RWPE1 (cell line): ENCODE data around the gene COPG2.
"Not testable (repeated sequence)": the region's sequence is repeated elsewhere in the genome, so short reads cannot be mapped to it uniquely, and the experiment has no call there.

ENCODE experiments used
- CTCF ChIA-PET: fragments of 350-600 bp; sonication (Branson Sonifier 250); formaldehyde crosslinking; extraction: SDS; loops from one replicate; lab custom pipeline; 2021; lab: Yijun Ruan, JAX
- POLR2A ChIA-PET: fragments of 400-600 bp; formaldehyde crosslinking; extraction: SDS; loops from one replicate; lab custom pipeline; 2020; ENCODE audit warnings: antibody characterized with exemption; ENCODE audit not compliant: low non-redundant PET; lab: Yijun Ruan, JAX
- DNase-seq: peaks from one replicate; pipeline ENCODE4 v3.0.0; 2012; ENCODE audit warnings: low spot score
- H3K27ac ChIP-seq: fragments of 450-650 bp; 2 replicates; pipeline ENCODE4 v1.5.1; 2017
- TF ChIP-seq, protein P1 (sequence below): fragments of 450-650 bp; conservative IDR thresholded peaks from 2 replicates; pipeline ENCODE4 v1.5.1; 2017; ENCODE audit warnings: low read depth, mild to moderate bottlenecking

The COPG2 gene

DNA sequence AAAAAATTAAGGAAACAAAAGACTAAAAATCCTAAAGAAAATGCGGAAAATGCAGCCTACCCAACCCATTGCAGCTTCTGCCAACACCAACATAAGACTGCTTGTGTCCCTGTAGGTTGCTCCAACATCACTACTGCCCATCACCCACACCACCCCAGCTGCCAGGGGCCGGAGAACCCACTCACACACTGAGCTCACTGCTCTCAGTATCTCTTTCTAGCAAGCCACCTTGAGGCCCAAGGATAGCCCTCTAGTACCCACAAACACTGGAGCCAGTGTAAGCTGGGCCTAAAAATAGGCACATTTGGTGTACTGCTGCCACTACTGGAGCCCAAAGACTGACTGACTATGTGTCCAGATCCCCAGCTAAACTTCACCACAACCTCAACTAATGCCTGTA, 109.4 kb downstream of the COPG2 start:
- DNase-seq, result no peak
- TF ChIP-seq, protein P1, sequence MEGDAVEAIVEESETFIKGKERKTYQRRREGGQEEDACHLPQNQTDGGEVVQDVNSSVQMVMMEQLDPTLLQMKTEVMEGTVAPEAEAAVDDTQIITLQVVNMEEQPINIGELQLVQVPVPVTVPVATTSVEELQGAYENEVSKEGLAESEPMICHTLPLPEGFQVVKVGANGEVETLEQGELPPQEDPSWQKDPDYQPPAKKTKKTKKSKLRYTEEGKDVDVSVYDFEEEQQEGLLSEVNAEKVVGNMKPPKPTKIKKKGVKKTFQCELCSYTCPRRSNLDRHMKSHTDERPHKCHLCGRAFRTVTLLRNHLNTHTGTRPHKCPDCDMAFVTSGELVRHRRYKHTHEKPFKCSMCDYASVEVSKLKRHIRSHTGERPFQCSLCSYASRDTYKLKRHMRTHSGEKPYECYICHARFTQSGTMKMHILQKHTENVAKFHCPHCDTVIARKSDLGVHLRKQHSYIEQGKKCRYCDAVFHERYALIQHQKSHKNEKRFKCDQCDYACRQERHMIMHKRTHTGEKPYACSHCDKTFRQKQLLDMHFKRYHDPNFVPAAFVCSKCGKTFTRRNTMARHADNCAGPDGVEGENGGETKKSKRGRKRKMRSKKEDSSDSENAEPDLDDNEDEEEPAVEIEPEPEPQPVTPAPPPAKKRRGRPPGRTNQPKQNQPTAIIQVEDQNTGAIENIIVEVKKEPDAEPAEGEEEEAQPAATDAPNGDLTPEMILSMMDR, result no peak
- POLR2A ChIA-PET, result no interaction called here
- H3K27ac ChIP-seq, result no peak overlapping the region
- CTCF ChIA-PET, result interaction anchor here (0.6 kb wide), 1 partner anchor 264 kb away, joined by 3 read pairs; no protein-coding TSS in a partner anchor

DNA sequence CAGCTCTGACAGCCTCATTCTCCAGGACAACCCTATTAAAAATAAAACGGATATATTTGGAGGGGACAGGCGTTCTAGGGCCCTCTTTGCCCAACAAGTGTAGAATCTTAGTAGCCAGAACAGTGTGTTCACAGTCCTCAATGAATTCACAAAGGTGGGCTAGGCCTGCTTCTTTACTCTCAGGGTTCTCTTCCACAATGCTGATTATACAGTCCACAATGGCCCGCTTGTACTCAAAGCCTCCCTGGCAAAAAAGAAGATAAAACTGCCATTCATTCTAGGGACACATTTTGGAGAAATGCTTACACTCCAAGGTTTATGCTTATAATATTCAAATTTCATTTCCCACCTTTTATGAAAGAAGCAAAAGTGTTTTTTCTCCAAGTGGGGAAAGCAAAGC, 114.1 kb downstream of the COPG2 start:
- H3K27ac ChIP-seq, result no peak overlapping the region
- DNase-seq, result no peak
- CTCF ChIA-PET, result no interaction called here
- POLR2A ChIA-PET, result no interaction called here
- TF ChIP-seq, protein P1, result no peak

DNA sequence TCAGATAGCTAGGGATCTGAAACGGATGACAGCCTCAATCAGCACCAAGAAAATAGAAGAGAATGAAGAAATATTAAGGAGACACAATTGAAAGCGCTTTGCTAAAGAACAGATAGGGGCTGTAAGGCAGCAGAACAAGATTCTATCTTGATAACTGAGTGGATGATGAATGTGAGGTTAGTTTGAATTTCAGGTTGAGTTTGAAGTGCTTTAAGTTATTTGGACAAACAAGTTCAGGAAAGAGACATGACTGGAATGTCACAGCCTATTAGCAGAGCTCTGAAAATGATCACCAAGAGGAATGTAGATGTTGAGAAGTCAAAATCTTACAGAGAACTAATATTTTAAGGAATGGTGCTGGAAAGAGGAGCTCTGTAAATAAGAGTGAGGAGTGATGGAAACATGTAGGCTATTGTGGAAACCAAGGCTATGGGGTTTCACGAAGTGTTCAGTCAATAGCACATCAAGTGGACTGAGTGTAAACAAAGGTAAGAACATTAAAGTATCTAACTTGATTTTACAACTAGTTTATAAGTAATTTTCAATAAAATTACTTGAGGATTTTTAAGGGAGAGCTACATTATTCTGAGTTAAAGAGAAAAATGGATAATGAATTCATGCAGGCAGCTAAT, 115.0 kb downstream of the COPG2 start:
- ChIA-PET POLR2A (no interaction called here), CTCF (no interaction called here)
- DNase-seq, result no peak
- TF ChIP-seq, protein P1, result no peak
- H3K27ac ChIP-seq, result no peak overlapping the region

DNA sequence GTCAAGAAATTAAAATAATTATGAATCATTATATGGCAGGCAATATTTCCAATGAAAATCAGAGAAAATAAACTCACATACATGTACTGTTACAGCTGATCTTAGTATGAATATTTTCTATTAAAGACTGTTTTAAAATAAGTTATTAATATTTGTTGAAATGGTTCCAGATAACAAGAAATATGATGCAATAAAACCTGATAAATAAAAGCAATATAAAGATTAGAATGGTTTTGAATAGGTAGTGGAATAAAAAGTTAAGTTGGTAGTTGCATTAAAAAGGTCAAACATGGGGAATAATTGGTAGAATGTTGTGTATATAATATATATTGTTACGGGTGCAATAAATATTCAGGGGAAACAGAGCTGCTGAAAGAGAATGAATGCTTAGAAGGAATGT, 124.2 kb downstream of the COPG2 start:
- TF ChIP-seq, protein P1, result no peak
- CTCF ChIA-PET, result no interaction called here
- H3K27ac ChIP-seq, result no peak overlapping the region
- POLR2A ChIA-PET, result no interaction called here
- no peak for DNase-seq

DNA sequence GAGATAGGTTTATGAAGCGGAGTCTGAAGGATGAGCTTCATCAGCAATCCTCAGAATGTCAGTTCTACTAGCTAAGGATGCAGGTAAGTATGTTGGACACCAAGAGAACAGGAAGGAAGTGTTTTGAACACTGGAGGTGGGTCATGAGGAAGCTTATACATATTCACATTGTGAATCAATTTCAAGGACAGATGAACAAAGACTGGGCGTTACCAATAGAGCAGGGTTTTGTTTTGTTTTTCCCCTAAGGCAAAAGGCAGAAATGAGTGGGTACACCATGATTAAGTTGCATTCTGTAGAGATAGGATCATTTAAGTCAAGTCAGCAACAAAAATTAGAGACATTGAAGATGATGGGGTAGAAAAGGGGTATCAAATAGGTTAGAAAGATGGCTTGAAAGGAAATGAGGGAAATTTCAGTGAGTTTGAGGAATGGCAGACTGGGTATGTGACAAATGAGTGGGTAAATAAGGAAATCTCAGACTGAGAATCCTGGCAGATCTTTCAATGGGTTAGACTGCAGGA, 125.0 kb downstream of the COPG2 start:
- POLR2A ChIA-PET, result no interaction called here
- CTCF ChIA-PET, result no interaction called here
- no peak for DNase-seq
- TF ChIP-seq, protein P1, result no peak
- no peak overlapping the region for H3K27ac ChIP-seq

DNA sequence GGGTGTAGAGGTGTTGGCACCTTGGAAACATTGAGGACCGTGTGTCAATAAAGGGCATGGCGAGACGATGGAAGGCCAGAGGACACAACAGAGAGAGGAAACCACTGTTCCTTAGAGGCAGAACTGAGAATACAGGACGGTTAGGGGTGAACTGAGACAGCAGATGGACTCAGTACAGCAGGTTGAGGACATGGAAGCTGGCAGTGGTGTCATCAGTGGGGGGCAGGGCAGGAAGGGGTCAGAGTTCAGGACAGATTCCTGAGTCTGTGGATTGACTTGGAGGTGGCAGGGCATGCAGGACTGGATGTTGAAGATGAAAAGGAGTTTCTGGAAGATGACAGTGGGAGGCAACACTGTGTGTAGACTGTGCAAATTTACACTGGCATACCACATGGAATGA, 126.3 kb downstream of the COPG2 start:
- DNase-seq, POLR2A ChIA-PET, CTCF ChIA-PET, H3K27ac ChIP-seq: not testable (repeated sequence)

DNA sequence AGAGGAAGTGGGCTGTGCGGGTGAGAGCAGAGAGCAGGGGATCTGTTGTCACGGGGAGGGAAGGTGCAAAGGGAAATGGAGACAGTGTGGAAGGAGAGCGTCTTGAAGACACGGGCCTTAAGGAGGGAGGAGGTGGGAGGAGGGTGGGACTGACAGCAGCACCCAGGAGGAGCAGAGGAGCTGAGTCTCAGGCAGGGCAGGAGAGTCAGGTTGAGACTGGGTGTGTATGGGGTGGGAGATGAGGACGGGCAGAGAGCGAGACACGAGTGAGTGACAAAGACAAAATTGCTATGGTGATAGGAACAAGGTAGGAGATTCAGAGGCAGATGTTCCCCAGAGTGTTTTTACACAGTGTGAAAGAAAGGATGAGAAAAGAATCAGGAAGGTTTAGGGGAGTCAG, 127.3 kb downstream of the COPG2 start:
- POLR2A ChIA-PET, CTCF ChIA-PET, DNase-seq, H3K27ac ChIP-seq: not testable (repeated sequence)

DNA sequence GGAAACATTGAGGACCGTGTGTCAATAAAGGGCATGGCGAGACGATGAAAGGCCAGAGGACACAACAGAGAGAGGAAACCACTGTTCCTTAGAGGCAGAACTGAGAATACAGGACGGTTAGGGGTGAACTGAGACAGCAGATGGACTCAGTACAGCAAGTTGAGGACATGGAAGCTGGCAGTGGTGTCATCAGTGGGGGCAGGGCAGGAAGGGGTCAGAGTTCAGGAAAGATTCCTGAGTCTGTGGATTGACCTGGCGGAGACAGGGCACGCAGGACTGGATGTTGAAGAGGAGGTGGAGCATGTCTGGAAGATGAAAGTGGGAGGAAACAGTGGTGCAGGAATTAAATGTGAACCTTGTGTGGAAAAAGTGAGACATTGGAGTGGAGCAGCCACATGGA, 130.7 kb downstream of the COPG2 start:
- POLR2A ChIA-PET, H3K27ac ChIP-seq, DNase-seq, CTCF ChIA-PET: not testable (repeated sequence)
